Kidney (tissue), 14 donors: ENCODE data around the gene LASP1. TPM values are rescaled to one million over a fixed set of nuclear protein-coding genes. Genes with fewer than 3 reads are reported as not detected.
A peak's percentile ranks its signal among the peaks of the same experiment; 100 is the strongest.

Source experiments
- DNase-seq, 5 donors: peaks; one replicate each; pipeline ENCODE4 v3.0.0-alpha.2; 2013 to 2020
- FAIRE-seq: peaks from 2 replicates; lab custom pipeline; 2012; peaks lifted over from hg19 to GRCh38; lab: Jason Lieb, UNC
- H3K27ac ChIP-seq, 2 donors: one replicate each; pipeline ENCODE4 v1.7.0; 2013; ENCODE audit warnings: low read depth in 2 of 2, low read length in 2 of 2, inconsistent platforms in 1 of 2
- H3K27me3 ChIP-seq: one replicate; pipeline ENCODE4 v1.7.1; 2013; ENCODE audit warnings: low read length, inconsistent platforms; ENCODE audit not compliant: control insufficient read depth, insufficient read depth
- H3K36me3 ChIP-seq, 3 donors: one replicate each; pipeline versions ENCODE4 v1.7.0 to v1.7.1; 2013; ENCODE audit warnings: low read length in 3 of 3, control low read depth in 1 of 3, inconsistent platforms in 1 of 3; ENCODE audit not compliant: insufficient read depth in 3 of 3, control insufficient read depth in 2 of 3
- H3K4me1 ChIP-seq, 3 donors: one replicate each; pipeline versions ENCODE4 v1.7.0 to v1.7.1; 2013; ENCODE audit warnings: low read length in 3 of 3, inconsistent platforms in 1 of 3, low read depth in 1 of 3; ENCODE audit not compliant: control insufficient read depth in 2 of 3, insufficient read depth in 2 of 3
- H3K4me3 ChIP-seq, 3 donors: one replicate each; pipeline versions ENCODE4 v1.7.0 to v1.8.1; 2013; ENCODE audit warnings: low read length in 3 of 3, control low read depth in 1 of 3, inconsistent platforms in 1 of 3
- H3K9ac ChIP-seq, 3 donors: one replicate each; pipeline versions ENCODE4 v1.7.0 to v1.7.1; 2013; ENCODE audit warnings: low read length in 3 of 3, control low read depth in 1 of 3, inconsistent platforms in 1 of 3
- H3K9me3 ChIP-seq, 3 donors: one replicate each; pipeline versions ENCODE4 v1.7.0 to v1.7.1; 2013; ENCODE audit warnings: low read length in 3 of 3, control low read depth in 1 of 3, inconsistent platforms in 1 of 3; ENCODE audit not compliant: control insufficient read depth in 2 of 3, insufficient read depth in 1 of 3
- CTCF ChIP-seq: IDR thresholded peaks from 3 replicates; pipeline ENCODE4 v1.5.1; 2012; ENCODE audit warnings: mild to moderate bottlenecking, moderate library complexity, borderline replicate concordance; ENCODE audit not compliant: insufficient read depth; ENCODE audit errors: extremely low read depth
- intact Hi-C: fragments of 100-400 bp; cut with DNase I; formaldehyde crosslinking; loops from one replicate; pipeline ENCODE4 v1.11.1; 2022
- polyA plus RNA-seq: library from polyadenylated mRNA; stranded (reverse); fragments of 350-450 nt; fragmentation: Illumina TruSeq; extraction: RNeasy Lipid Tissue Mini Kit (QIAGEN cat#74804); gene quantifications from one replicate; pipeline ENCODE4 v1.2.3, GENCODE V29; 2014; ENCODE audit warnings: low read depth, low replicate concordance; ENCODE audit not compliant: insufficient read depth
- total RNA-seq: library from RNA; stranded (reverse); fragmentation: NEBNext Ultra II Directional; extraction: Animal tissue kit (Norgen Biotek cat#: 25700); gene quantifications from one replicate; pipeline ENCODE4 v1.2.1, GENCODE V29; 2021
- donor health status: control.
- donor health status: control.
- donor health status: control.
- donor health status: control.
- donor health status: control.
- donor health status: DM: yes; HTN: yes; CAD: no.
- donor health status: Normal renal cell carcinoma (clear cell type).

LASP1 gene
- total and polyA plus RNA-seq, 2 donors from 2014 or later: 62.5 to 138 TPM

DNA sequence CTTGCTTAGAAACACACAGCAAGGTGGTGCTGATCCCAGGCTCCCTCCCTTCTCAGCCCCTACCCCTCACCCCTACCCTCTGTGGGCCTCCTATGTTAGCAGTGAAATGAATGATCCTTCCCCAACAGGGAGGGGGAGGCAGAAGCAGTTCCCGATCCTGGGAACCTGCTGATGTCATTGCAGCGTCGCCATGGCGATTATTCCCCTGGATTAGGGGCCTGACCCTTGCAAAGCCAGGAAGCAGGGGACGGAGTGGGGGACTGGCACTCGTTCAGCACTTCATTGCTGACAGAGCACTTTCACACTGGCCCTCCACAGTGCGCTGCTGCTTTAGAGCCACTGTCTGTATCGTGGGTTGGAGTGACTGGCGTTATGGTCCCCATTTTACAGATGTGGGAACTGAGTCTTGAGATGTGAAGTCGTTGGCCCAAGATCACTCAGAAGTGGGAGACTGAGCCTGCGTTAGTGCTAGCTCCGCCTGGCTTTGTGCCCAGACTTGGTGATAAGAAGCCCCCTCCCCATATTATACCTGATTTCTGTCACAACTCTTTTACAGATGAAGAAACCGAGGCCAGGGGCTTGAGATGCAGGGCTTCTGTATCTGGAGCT lies 26.6 kb downstream of the LASP1 start:
- intact Hi-C loops: no loop called here
- Histone ChIP-seq H3K36me3 (peaks cover 2 to 20% (median 5%) of the 10 kb centered on the region in 3 donors), H3K27me3 (no peaks in the 10 kb centered on the region), H3K4me3 (no peak overlapping the region), H3K9ac (no peak overlapping the region), H3K9me3 (no peaks in the 10 kb centered on the region), H3K27ac (peak overlapping the region; percentile 85 to 86), H3K4me1 (peaks cover 0 to 54% (median 42%) of the 10 kb centered on the region in 3 donors)
- FAIRE-seq: no peak
- TF ChIP-seq CTCF: no peak
- no peak for DNase-seq

GRCh38 chr17:38897176-38897575 lies 27.3 kb downstream of the LASP1 start:
- H3K27me3 ChIP-seq: no peaks in the 10 kb centered on the region
- no peak for FAIRE-seq

GRCh38 chr17:38897671-38898290 lies 27.9 kb downstream of the LASP1 start:
- no peak for FAIRE-seq
- H3K27ac ChIP-seq: peak overlapping the region; percentile 85 to 86
- H3K4me3 ChIP-seq: no peak overlapping the region
- peak overlapping the region in 1 of 3 donors; percentile 56 for H3K9ac ChIP-seq
- peaks cover 0 to 7% (median 1%) of the 10 kb centered on the region in 3 donors for H3K36me3 ChIP-seq
- H3K27me3 ChIP-seq: no peaks in the 10 kb centered on the region
- peaks cover 0 to 54% (median 42%) of the 10 kb centered on the region in 3 donors for H3K4me1 ChIP-seq
- no peaks in the 10 kb centered on the region for H3K9me3 ChIP-seq
- intact Hi-C loops: no loop called here
- DNase-seq: no peak
- no peak for TF ChIP-seq CTCF

More at GRCh38 chr17:38897176-38897575, 27.3 kb downstream of the LASP1 start:
- H3K4me3 ChIP-seq: no peak overlapping the region
- H3K9me3 ChIP-seq: no peaks in the 10 kb centered on the region
- peaks cover 0 to 55% (median 42%) of the 10 kb centered on the region in 3 donors for H3K4me1 ChIP-seq
- H3K27ac ChIP-seq: peak overlapping the region; percentile 85 to 86
- intact Hi-C loops: no loop called here
- no peak for DNase-seq
- no peak for TF ChIP-seq CTCF
- H3K36me3 ChIP-seq: peaks cover under 1 to 13% (median 2%) of the 10 kb centered on the region in 3 donors
- peak overlapping the region in 1 of 3 donors; percentile 56 for H3K9ac ChIP-seq
